ENCODE measurements around the gene AKR1D1.

DNA sequence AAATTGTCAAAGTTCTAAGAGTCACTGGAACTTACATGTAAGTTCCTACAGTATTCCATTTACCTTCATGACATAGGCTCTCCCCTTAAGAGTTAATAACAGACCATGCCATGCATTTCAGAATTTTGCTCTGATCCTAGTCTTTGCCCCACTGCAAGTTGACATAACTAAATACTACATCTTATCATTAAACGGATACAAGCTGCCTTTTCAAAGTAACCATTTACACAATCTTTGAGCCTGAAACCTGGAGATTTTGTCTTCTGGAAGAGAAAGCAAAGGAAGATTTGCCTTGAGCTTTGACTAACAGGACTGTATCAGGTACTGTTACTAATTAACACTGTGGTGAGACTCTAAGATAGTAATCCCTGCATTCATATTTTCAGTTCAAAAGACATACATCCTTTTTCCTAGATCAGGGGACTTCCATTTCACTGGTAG lies 9.3 kb upstream of the AKR1D1 start:
- TF ChIP-seq, protein P1, sequence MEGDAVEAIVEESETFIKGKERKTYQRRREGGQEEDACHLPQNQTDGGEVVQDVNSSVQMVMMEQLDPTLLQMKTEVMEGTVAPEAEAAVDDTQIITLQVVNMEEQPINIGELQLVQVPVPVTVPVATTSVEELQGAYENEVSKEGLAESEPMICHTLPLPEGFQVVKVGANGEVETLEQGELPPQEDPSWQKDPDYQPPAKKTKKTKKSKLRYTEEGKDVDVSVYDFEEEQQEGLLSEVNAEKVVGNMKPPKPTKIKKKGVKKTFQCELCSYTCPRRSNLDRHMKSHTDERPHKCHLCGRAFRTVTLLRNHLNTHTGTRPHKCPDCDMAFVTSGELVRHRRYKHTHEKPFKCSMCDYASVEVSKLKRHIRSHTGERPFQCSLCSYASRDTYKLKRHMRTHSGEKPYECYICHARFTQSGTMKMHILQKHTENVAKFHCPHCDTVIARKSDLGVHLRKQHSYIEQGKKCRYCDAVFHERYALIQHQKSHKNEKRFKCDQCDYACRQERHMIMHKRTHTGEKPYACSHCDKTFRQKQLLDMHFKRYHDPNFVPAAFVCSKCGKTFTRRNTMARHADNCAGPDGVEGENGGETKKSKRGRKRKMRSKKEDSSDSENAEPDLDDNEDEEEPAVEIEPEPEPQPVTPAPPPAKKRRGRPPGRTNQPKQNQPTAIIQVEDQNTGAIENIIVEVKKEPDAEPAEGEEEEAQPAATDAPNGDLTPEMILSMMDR (conservative IDR thresholded peaks at IDR 0.05 in 1 of 2, IDR thresholded peaks at IDR 0.05 in 1 of 2; ENCODE audit: low read depth in 1 of 2, low read length in 2 of 2) = no peak
- no peak for TF ChIP-seq EZH2 (IDR thresholded peaks at IDR 0.05; ENCODE audit: low read length, missing control alignments)
